HAP-1 (cell line): ENCODE data around the gene HMGB1.

ENCODE experiments used
- DNase-seq, 2 experiments: peaks; one replicate each; pipeline ENCODE4 v3.0.0-alpha.2; 2016 to 2020; ENCODE audit warnings: low spot score in 2 of 2
- H3K27me3 ChIP-seq: fragments of 250-450 bp; sonication (Bioruptor Pico); 2 replicates; pipeline ENCODE4 v1.5.1; 2020; ENCODE audit warnings: low read depth, mild to moderate bottlenecking, moderate library complexity
- H3K36me3 ChIP-seq: fragments of 250-450 bp; sonication (Bioruptor Pico); replicated peaks from 2 replicates; pipeline ENCODE4 v1.5.1; 2020; ENCODE audit warnings: mild to moderate bottlenecking
- H3K4me1 ChIP-seq: fragments of 250-450 bp; sonication (Bioruptor Pico); 2 replicates; pipeline ENCODE4 v1.5.1; 2020; ENCODE audit warnings: mild to moderate bottlenecking
- H3K4me3 ChIP-seq: fragments of 250-450 bp; sonication (Bioruptor Pico); 2 replicates; pipeline ENCODE4 v1.5.1; 2020; ENCODE audit warnings: mild to moderate bottlenecking, moderate library complexity
- H3K9me3 ChIP-seq: fragments of 250-450 bp; sonication (Bioruptor Pico); 2 replicates; pipeline ENCODE4 v1.5.1; 2020; ENCODE audit warnings: mild to moderate bottlenecking, moderate library complexity
- in situ Hi-C: fragments of 300-500 bp; cut with MboI; formaldehyde crosslinking; loops from 3 replicates; pipeline ENCODE4 v1.14.3; 2020; ENCODE audit warnings: low sequenced_read_pairs, inconsistent platforms, mixed read lengths

The HMGB1 gene

GRCh38 chr13:30465593-30466357 is at the start of gene HMGB1:
TSS of gene HMGB1 (minus strand) at chr13:30465936. CDS start at chr13:30463680, 2,256 bp downstream.
- H3K4me3 ChIP-seq, result peak within 1 kb of the TSS; percentile 65
- H3K4me1 ChIP-seq, result peaks cover 22% of the 10 kb centered on the region
- peaks cover 37% of the 10 kb centered on the region for H3K36me3 ChIP-seq
- peak; percentile 98 to 99 for DNase-seq
- in situ Hi-C loops, result loop anchor here (5.0 kb wide), 1 partner anchor 152 kb away; the partner anchor contains the start of gene USPL1
- H3K27me3 ChIP-seq, result no peaks in the 10 kb centered on the region
- H3K9me3 ChIP-seq, result no peaks in the 10 kb centered on the region

DNA sequence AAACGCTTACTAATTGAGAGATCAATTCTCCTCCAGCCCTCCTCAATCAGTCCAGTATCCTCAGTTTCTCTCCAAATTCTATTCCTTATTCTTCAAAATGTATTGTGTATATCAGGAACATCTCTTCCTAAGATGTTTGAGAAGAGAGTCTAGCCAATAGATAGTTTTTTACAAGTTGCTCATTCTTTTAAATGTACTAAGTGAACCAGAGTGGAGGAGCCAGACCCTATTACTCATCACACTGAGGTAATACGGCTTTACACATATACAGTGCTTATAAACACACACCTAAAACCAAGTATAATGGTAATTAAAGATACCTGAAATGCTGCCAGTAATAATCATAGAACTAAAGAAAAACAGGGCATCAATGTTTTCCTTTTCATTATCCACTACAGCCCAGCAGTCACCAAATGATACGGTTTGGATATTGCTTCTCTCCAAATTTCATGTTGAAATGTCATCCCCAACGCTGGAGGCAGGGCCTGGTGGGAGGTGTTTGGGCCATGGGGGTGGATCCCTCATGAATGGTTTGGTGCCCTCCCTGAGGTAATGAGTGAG is 45.2 kb upstream of the HMGB1 start:
- in situ Hi-C loops, result no loop called here
- H3K4me1 ChIP-seq, result peaks cover 6% of the 10 kb centered on the region
- H3K4me3 ChIP-seq, result no peak overlapping the region
- H3K36me3 ChIP-seq, result no peaks in the 10 kb centered on the region
- DNase-seq, result no peak
- H3K9me3 ChIP-seq, result no peaks in the 10 kb centered on the region
- H3K27me3 ChIP-seq, result no peaks in the 10 kb centered on the region

- H3K4me1 ChIP-seq, result peaks cover 6% of the 10 kb centered on the region
- no peak overlapping the region for H3K4me3 ChIP-seq
- no peaks in the 10 kb centered on the region for H3K36me3 ChIP-seq
- in situ Hi-C loops, result no loop called here
- peak in 1 of 2 experiments; percentile 15 for DNase-seq
- no peaks in the 10 kb centered on the region for H3K27me3 ChIP-seq
- H3K9me3 ChIP-seq, result no peaks in the 10 kb centered on the region
Observed at GRCh38 chr13:30510091-30510490, 44.4 kb upstream of the HMGB1 start.

DNA sequence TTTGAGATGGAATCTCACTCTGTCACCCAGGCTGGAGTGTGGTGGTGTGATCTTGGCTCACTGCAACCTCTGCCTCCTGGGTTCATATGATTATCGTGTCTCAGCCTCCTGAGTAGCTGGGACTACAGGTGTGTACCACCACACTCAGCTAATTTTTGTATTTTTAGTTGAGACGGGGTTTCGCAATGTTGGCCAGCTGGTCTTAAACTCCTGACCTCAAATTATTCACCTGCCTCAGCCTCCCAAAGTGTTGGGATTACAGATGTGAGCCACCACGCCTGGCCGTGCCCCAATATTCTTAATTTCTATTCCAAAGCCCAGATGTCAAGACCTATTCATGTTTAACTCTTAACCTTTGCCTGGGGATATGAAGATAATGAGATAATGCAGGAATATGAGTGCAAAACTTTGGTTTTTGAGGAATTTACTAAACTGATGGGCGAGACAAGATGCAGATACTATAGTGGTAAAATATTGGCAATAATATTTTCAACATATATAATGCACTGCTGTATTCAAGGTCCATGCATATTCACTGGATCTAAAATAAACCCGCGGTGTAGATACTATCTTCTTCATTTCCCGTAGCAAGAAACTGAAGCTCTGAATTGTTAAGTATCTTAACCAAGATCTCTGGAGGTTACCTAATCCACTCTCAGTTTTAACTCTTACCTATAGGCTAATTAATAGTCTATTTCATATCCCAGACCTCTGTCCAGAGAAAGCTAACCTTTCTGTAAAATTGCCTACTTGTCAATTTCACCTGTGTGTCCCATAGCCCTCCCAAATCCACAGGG is 43.7 kb upstream of the HMGB1 start:
- in situ Hi-C loops, result no loop called here
- no peaks in the 10 kb centered on the region for H3K9me3 ChIP-seq
- H3K4me3 ChIP-seq, result no peak overlapping the region
- no peaks in the 10 kb centered on the region for H3K27me3 ChIP-seq
- peaks cover 6% of the 10 kb centered on the region for H3K4me1 ChIP-seq
- H3K36me3 ChIP-seq, result no peaks in the 10 kb centered on the region
- no peak for DNase-seq

DNA sequence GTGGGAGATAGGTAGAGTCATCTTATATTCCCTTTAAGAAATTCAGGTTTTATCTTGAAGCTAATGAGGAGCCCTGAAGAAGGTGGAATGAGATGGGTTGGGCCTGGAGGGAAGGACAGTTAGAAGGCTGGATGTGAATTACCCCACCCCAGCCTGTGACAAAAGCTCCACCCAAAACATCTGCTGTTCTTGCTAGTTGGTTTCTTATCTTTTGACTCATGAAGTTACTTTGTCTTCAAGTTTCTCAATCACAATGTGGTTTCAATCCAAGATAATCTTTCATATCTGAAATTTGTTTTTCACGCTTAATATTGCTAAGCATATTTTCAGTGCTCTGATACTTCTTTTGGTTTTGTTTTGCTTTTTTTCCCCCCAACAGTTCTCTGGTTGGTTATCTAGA is 38.3 kb upstream of the HMGB1 start:
- no peaks in the 10 kb centered on the region for H3K27me3 ChIP-seq
- peaks cover 7% of the 10 kb centered on the region for H3K4me1 ChIP-seq
- no peak for DNase-seq
- no peak overlapping the region for H3K4me3 ChIP-seq
- no peaks in the 10 kb centered on the region for H3K36me3 ChIP-seq
- in situ Hi-C loops, result no loop called here
- H3K9me3 ChIP-seq, result no peaks in the 10 kb centered on the region

DNA sequence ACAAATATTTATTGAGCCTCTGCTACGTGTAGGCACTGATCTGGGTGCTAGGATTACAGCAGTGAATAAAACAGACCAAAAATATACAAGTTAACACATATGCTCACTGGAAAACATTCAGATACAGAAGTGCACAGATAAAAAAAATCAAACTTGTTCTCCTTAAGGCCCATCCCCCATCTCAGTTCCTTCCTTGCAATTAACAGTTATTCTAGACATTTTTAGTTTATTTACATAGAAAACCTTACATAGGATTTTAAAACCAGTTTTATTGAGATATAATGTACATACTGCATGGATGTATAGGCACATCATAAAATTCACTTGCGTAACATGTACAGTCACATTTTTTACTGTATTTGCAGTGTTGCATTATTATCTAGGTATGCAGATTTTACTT is 36.5 kb upstream of the HMGB1 start:
- in situ Hi-C loops, result no loop called here
- no peaks in the 10 kb centered on the region for H3K9me3 ChIP-seq
- H3K27me3 ChIP-seq, result no peaks in the 10 kb centered on the region
- H3K4me3 ChIP-seq, result no peak overlapping the region
- DNase-seq, result no peak
- peaks cover 7% of the 10 kb centered on the region for H3K4me1 ChIP-seq
- no peaks in the 10 kb centered on the region for H3K36me3 ChIP-seq

DNA sequence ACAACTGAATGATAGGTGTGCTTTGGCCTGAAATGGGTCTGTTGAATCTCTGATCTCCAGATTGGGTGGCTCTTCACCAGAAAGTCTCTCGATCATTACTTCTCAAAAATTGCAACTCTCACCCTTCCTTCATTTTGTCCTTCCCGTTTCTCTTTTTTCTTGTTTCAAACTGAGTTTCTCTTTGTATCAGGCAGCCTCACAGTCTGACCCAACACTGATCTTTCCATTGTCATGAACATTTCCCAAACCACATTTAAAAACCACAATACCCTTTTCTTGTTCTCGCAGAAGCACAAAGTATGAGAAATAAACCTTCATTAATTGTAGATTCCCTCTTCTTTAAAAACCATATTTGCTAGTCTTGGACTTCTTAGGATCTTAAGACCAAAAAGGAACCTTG is 33.6 kb upstream of the HMGB1 start:
- H3K9me3 ChIP-seq, result no peaks in the 10 kb centered on the region

GRCh38 chr13:30496147-30496546 is 30.4 kb upstream of the HMGB1 start:
- H3K4me1 ChIP-seq, result peaks cover 7% of the 10 kb centered on the region
- in situ Hi-C loops, result no loop called here
- no peaks in the 10 kb centered on the region for H3K27me3 ChIP-seq
- no peaks in the 10 kb centered on the region for H3K9me3 ChIP-seq
- H3K4me3 ChIP-seq, result no peak overlapping the region
- no peak for DNase-seq
- no peaks in the 10 kb centered on the region for H3K36me3 ChIP-seq

More for the DNA sequence above, 33.6 kb upstream of the HMGB1 start:
- Histone ChIP-seq H3K4me3 (no peak overlapping the region), H3K27me3 (no peaks in the 10 kb centered on the region), H3K4me1 (peaks cover 7% of the 10 kb centered on the region), H3K36me3 (no peaks in the 10 kb centered on the region)
- in situ Hi-C loops, result no loop called here
- peak in 1 of 2 experiments; percentile 41 for DNase-seq

GRCh38 chr13:30495746-30496145 is 30.0 kb upstream of the HMGB1 start:
- in situ Hi-C loops, result no loop called here

DNA sequence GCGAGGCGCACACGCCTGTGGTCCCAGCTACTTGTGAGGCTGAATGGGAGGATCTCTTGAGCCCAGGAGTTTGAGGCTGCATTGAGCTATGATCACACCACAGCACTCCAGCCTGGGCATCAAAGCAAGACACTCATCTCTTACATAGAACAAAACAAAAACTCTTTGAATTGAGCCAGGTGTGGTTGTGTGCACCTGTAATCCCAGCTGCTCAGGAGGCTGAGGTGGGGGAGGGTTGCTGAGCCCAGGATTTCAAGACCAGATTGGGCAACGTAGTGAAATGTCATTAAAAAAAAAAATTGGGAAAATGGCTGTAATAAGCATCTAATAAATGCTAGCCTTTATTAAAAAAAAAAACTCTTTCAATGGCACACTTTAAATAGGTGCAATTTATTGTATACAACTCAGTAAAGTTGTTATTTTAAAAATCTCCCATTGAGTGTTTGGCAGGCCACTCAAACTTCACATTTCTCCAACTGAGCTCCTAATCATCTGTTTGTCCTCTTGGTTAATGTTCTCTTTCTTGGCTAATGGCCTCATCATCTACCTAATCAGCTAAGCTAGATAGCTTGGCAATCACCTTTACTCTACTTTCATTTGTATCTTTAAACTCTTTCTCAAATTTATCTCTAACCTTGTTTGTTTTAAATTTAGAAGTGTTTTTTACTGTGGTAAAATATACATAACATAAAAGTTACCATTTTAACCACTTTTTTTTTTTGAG is 28.1 kb upstream of the HMGB1 start:
- in situ Hi-C loops, result no loop called here
- H3K4me1 ChIP-seq, result no peaks in the 10 kb centered on the region
- no peaks in the 10 kb centered on the region for H3K27me3 ChIP-seq
- H3K36me3 ChIP-seq, result no peaks in the 10 kb centered on the region
- H3K4me3 ChIP-seq, result no peak overlapping the region
- no peak for DNase-seq
- H3K9me3 ChIP-seq, result no peaks in the 10 kb centered on the region

More at GRCh38 chr13:30495746-30496145, 30.0 kb upstream of the HMGB1 start:
- no peak for DNase-seq
- no peaks in the 10 kb centered on the region for H3K27me3 ChIP-seq
- H3K9me3 ChIP-seq, result no peaks in the 10 kb centered on the region
- H3K4me3 ChIP-seq, result no peak overlapping the region
- peaks cover 7% of the 10 kb centered on the region for H3K4me1 ChIP-seq
- H3K36me3 ChIP-seq, result no peaks in the 10 kb centered on the region

GRCh38 chr13:30487075-30487470 is 21.3 kb upstream of the HMGB1 start:
- in situ Hi-C loops, result no loop called here
- Histone ChIP-seq H3K27me3 (no peaks in the 10 kb centered on the region), H3K4me3 (no peak overlapping the region), H3K4me1 (peaks cover 3% of the 10 kb centered on the region), H3K36me3 (no peaks in the 10 kb centered on the region), H3K9me3 (no peaks in the 10 kb centered on the region)
- DNase-seq, result no peak

DNA sequence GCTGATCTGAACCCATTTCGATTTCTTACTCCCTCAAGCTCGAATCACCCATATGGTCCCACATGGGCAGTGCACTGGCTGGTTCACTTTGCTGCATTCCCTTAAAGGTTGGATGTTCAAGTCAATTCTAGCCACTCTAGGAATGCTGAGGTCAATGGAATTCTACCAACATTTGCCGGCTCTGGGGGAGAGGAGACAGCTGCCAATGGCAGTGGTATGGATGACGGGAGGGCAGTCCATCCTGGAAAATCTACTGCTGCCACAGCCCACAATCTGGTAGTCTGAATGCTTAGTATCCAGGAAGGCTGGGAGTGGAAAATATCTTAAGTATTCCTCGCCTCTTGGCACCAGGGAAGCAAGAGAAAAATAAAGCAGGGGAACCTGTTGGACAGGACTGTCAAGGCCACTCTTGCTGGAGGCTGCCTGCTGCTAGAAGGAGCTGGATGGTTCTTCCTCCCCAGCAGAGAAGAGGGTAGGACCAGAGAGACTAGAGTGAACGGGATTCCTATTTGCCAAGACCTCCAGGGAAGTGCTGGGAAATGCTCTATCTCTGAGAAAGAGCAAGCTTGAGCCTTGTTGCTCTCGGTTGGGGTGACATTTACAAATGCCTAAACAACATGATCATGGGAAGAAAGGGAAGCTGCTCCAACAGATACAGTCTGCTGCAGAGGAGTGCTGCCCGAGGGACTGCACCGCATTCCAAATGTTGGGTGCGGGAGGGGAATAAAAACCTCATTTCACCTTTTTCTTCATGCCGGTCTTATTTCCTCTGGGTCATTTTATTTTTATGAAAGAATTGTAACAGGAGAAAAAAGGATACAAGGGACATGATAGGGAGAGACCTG is 20.7 kb upstream of the HMGB1 start:
- Histone ChIP-seq H3K27me3 (no peaks in the 10 kb centered on the region), H3K4me3 (no peak overlapping the region), H3K9me3 (no peaks in the 10 kb centered on the region), H3K36me3 (no peaks in the 10 kb centered on the region), H3K4me1 (peaks cover 5% of the 10 kb centered on the region)
- in situ Hi-C loops, result no loop called here
- DNase-seq, result no peak

DNA sequence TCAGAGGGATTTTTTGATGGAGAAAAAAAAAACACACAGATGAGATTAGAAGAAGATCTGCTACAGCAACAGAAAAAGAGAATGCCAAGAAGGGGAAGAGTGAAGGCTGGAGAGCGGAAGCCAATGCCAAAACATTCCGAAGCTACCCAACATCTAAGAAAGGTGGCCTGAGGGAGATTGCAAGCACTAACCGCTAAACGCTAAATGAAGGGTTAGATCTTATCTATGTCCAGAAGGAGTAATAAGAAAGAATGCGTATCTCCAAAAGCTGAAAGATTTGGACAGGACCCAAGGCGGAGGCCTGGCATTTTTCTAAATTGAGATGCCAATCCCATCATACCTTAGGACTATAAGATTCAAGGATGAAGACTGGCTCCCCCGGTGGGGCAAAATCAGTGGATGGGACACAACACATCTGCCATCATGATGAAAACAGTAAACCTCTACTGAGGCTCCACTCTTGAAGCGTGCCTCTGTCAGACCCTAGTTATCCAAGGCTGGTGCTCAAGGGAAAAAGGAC is 15.6 kb upstream of the HMGB1 start:
- no peaks in the 10 kb centered on the region for H3K27me3 ChIP-seq
- no peak overlapping the region for H3K4me3 ChIP-seq
- in situ Hi-C loops, result no loop called here
- H3K36me3 ChIP-seq, result no peaks in the 10 kb centered on the region
- H3K4me1 ChIP-seq, result peaks cover 29% of the 10 kb centered on the region
- no peak for DNase-seq
- no peaks in the 10 kb centered on the region for H3K9me3 ChIP-seq
